Dendritic cell treated with granulocyte-macrophage colony-stimulating factor and Interleukin-4, amounts not matched to agents 40 ng/mL and 50 ng/mL, for 4 days (primary cell): Measurements from ENCODE around the gene NDRG2.

ENCODE experiments used
- H3K27ac Mint-ChIP-seq: one replicate; pipeline ENCODE4 v1.8.0; 2022; ENCODE audit warnings: mild to moderate bottlenecking, mixed read lengths
- H3K27me3 Mint-ChIP-seq: one replicate; pipeline ENCODE4 v1.8.0; 2022; ENCODE audit warnings: mild to moderate bottlenecking, mixed read lengths
- H3K36me3 Mint-ChIP-seq: one replicate; pipeline ENCODE4 v1.8.0; 2022; ENCODE audit warnings: low read depth, mixed read lengths
- H3K4me1 Mint-ChIP-seq: one replicate; pipeline ENCODE4 v1.8.0; 2022; ENCODE audit warnings: low read depth, mixed read lengths
- H3K4me3 Mint-ChIP-seq: one replicate; pipeline ENCODE4 v1.8.0; 2022; ENCODE audit warnings: mild to moderate bottlenecking, moderate library complexity, mixed read lengths
- H3K9me3 Mint-ChIP-seq: one replicate; pipeline ENCODE4 v1.8.0; 2022; ENCODE audit warnings: mixed read lengths
- intact Hi-C: fragments of 100-400 bp; cut with micrococcal nuclease; formaldehyde crosslinking; loops from one replicate; pipeline ENCODE4 v1.15.0; 2022

The NDRG2 gene

GRCh38 chr14:21060614-21061346, 35.9 kb upstream of the NDRG2 start:
- H3K4me3 Mint-ChIP-seq, result no peak overlapping the region
- peaks cover under 1% of the 10 kb centered on the region for H3K36me3 Mint-ChIP-seq
- H3K27me3 Mint-ChIP-seq, result peaks cover 32% of the 10 kb centered on the region
- H3K9me3 Mint-ChIP-seq, result no peaks in the 10 kb centered on the region
- intact Hi-C loops, result no loop called here
- H3K27ac Mint-ChIP-seq, result no peak overlapping the region
- no peaks in the 10 kb centered on the region for H3K4me1 Mint-ChIP-seq

- intact Hi-C loops, result no loop called here
- H3K27me3 Mint-ChIP-seq, result peaks cover 26% of the 10 kb centered on the region
- no peaks in the 10 kb centered on the region for H3K36me3 Mint-ChIP-seq
- no peak overlapping the region for H3K4me3 Mint-ChIP-seq
- no peak overlapping the region for H3K27ac Mint-ChIP-seq
- H3K9me3 Mint-ChIP-seq, result no peaks in the 10 kb centered on the region
- no peaks in the 10 kb centered on the region for H3K4me1 Mint-ChIP-seq
Observed at GRCh38 chr14:21059842-21060613, 35.2 kb upstream of the NDRG2 start.

GRCh38 chr14:21058903-21059302, 34.0 kb upstream of the NDRG2 start:
- Mint-ChIP-seq H3K4me3 (no peak overlapping the region), H3K27me3 (peaks cover 21% of the 10 kb centered on the region), H3K9me3 (no peaks in the 10 kb centered on the region), H3K36me3 (no peaks in the 10 kb centered on the region), H3K4me1 (no peaks in the 10 kb centered on the region), H3K27ac (no peak overlapping the region)
- intact Hi-C loops, result no loop called here

- Mint-ChIP-seq H3K9me3 (no peaks in the 10 kb centered on the region), H3K4me3 (no peak within 1 kb of the TSS), H3K27me3 (peaks cover 18% of the 10 kb centered on the region), H3K27ac (no peak within 1 kb of the TSS), H3K4me1 (no peaks in the 10 kb centered on the region), H3K36me3 (no peaks in the 10 kb centered on the region)
- intact Hi-C loops, result no loop called here
Observed at GRCh38 chr14:21057803-21058675, 33.2 kb upstream of the NDRG2 start, which contains the start of gene RNASE8. Gene RNASE8, plus strand, starts transcription at chr14:21057822. Its CDS starts 71 bp downstream, at chr14:21057893.

- Mint-ChIP-seq H3K9me3 (no peaks in the 10 kb centered on the region), H3K4me3 (no peak overlapping the region)
Observed at GRCh38 chr14:21056520-21057163, 31.8 kb upstream of the NDRG2 start.

GRCh38 chr14:21055432-21056117, 30.7 kb upstream of the NDRG2 start:
- no peaks in the 10 kb centered on the region for H3K36me3 Mint-ChIP-seq
- intact Hi-C loops, result no loop called here
- H3K4me1 Mint-ChIP-seq, result peaks cover 3% of the 10 kb centered on the region
- H3K27ac Mint-ChIP-seq, result no peak overlapping the region
- H3K9me3 Mint-ChIP-seq, result no peaks in the 10 kb centered on the region
- H3K4me3 Mint-ChIP-seq, result no peak overlapping the region
- peaks cover 9% of the 10 kb centered on the region for H3K27me3 Mint-ChIP-seq

More at GRCh38 chr14:21056520-21057163, 31.8 kb upstream of the NDRG2 start:
- H3K27me3 Mint-ChIP-seq, result peaks cover 15% of the 10 kb centered on the region
- intact Hi-C loops, result no loop called here
- H3K36me3 Mint-ChIP-seq, result no peaks in the 10 kb centered on the region
- no peak overlapping the region for H3K27ac Mint-ChIP-seq
- H3K4me1 Mint-ChIP-seq, result no peaks in the 10 kb centered on the region

- Mint-ChIP-seq H3K4me3 (no peak overlapping the region), H3K27me3 (peaks cover 7% of the 10 kb centered on the region), H3K27ac (no peak overlapping the region), H3K36me3 (no peaks in the 10 kb centered on the region), H3K4me1 (peaks cover 5% of the 10 kb centered on the region), H3K9me3 (no peaks in the 10 kb centered on the region)
- intact Hi-C loops, result no loop called here
Observed at GRCh38 chr14:21054768-21055145, 29.9 kb upstream of the NDRG2 start.

GRCh38 chr14:21054123-21054767, 29.4 kb upstream of the NDRG2 start:
- Mint-ChIP-seq H3K27me3 (peaks cover 7% of the 10 kb centered on the region), H3K27ac (no peak overlapping the region), H3K9me3 (no peaks in the 10 kb centered on the region), H3K36me3 (no peaks in the 10 kb centered on the region), H3K4me3 (no peak overlapping the region), H3K4me1 (peaks cover 5% of the 10 kb centered on the region)
- intact Hi-C loops, result no loop called here

GRCh38 chr14:21053184-21054122, 28.6 kb upstream of the NDRG2 start:
- no peaks in the 10 kb centered on the region for H3K36me3 Mint-ChIP-seq
- H3K4me1 Mint-ChIP-seq, result peaks cover 5% of the 10 kb centered on the region
- H3K9me3 Mint-ChIP-seq, result no peaks in the 10 kb centered on the region
- H3K4me3 Mint-ChIP-seq, result no peak overlapping the region
- H3K27ac Mint-ChIP-seq, result no peak overlapping the region
- intact Hi-C loops, result no loop called here
- H3K27me3 Mint-ChIP-seq, result peaks cover 7% of the 10 kb centered on the region

- Mint-ChIP-seq H3K9me3 (no peaks in the 10 kb centered on the region), H3K36me3 (no peaks in the 10 kb centered on the region), H3K27me3 (peaks cover 9% of the 10 kb centered on the region), H3K4me1 (peaks cover 5% of the 10 kb centered on the region), H3K27ac (no peak overlapping the region), H3K4me3 (no peak overlapping the region)
- intact Hi-C loops, result no loop called here
Observed at GRCh38 chr14:21050597-21050996, 25.7 kb upstream of the NDRG2 start.

GRCh38 chr14:21049271-21049673, 24.4 kb upstream of the NDRG2 start:
- no peaks in the 10 kb centered on the region for H3K9me3 Mint-ChIP-seq
- no peak overlapping the region for H3K27ac Mint-ChIP-seq
- H3K4me3 Mint-ChIP-seq, result no peak overlapping the region
- H3K27me3 Mint-ChIP-seq, result peaks cover 17% of the 10 kb centered on the region
- H3K36me3 Mint-ChIP-seq, result no peaks in the 10 kb centered on the region
- intact Hi-C loops, result no loop called here
- peaks cover 9% of the 10 kb centered on the region for H3K4me1 Mint-ChIP-seq

- no peaks in the 10 kb centered on the region for H3K36me3 Mint-ChIP-seq
- H3K27me3 Mint-ChIP-seq, result peaks cover 19% of the 10 kb centered on the region
- intact Hi-C loops, result no loop called here
- no peaks in the 10 kb centered on the region for H3K9me3 Mint-ChIP-seq
- H3K4me1 Mint-ChIP-seq, result peaks cover 14% of the 10 kb centered on the region
- no peak overlapping the region for H3K27ac Mint-ChIP-seq
- no peak overlapping the region for H3K4me3 Mint-ChIP-seq
Observed at GRCh38 chr14:21048638-21049037, 23.8 kb upstream of the NDRG2 start.
